ENCODE data around the gene TRAPPC3.

The TRAPPC3 gene

GRCh38 chr1:36151134-36151844 is 2.0 kb upstream of the TRAPPC3 start:
- DNase-seq, result no peak

GRCh38 chr1:36150296-36151133 is 1.2 kb upstream of the TRAPPC3 start:
- peak; percentile 91 for DNase-seq

DNA sequence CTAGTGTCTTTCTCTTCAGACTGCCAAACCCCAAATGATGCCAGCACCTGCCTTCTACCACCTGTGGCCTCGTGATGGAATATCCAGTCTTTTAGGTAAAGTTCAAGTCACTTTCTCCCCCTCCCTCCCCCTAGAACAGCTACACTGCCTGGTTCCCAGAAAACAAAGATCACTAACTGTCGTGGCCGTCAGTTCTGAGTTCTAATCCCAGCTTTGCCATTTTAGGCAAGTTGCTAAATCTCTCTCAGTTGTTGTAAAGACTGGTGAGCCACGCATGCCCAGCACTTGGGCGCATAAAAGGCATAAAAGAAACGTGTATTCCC is 648 bp upstream of the TRAPPC3 start:
- no peak for DNase-seq

DNA sequence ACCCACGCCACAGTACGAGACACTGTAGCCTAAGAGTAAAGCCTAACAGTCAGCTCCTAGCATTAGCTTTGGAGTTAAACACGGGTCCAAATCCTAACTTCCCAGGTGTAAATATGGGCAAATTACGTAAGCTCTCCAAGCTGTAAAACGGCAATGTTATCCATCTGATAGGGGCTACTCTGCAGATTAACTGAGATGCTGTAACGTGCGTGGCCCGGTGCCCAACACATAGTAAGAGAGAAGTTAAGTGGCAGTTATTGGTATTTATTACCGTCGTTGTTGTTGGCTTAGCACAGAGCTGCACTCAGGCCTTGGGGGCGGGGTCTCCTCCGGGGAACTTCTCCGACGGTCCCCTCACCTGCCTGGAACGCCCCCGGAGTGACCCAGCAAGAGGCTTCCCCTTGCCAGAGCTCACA is 457 bp downstream of the TRAPPC3 start:
- no peak for DNase-seq

GRCh38 chr1:36144413-36144812 is 4.9 kb downstream of the TRAPPC3 start:
- DNase-seq, result no peak

DNA sequence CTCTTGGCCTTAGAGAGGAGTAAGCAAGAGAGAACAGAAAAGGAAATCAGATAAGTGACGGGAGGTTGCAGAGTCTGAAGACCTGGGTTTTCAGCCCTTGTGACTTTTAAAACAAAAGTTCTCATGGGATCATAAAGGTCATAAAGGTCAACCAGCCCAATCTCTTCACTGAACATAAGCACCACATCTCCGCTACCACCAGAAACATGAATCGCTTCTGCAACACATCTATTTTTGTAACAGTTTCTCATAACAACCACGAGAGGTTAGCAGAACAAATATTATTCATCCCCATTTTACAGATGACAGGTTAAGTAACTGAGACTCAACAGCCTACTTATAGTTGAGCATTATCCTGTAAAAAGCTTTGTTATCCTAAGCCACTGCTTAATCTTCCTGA is 5.9 kb downstream of the TRAPPC3 start:
- no peak for DNase-seq

DNA sequence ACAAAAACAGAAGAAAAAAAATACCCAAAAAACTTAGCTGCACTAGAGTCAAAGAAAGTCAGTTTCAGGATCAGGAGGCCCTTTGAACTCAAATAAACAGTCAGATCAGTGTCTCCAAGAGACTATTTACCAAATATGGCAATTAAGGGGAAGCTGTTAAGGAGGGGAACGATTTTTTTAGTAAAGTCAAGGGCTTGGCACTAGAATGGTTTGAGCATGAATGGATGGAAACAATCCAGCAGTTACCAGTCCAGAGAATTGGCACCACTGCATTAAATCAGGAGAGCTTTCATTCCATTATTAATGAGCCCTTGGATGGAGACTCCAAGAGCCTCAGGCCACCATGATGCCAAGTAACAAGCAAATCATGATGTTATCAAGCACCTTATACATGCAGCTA is 7.2 kb downstream of the TRAPPC3 start:
- DNase-seq, result peak; percentile 99

DNA sequence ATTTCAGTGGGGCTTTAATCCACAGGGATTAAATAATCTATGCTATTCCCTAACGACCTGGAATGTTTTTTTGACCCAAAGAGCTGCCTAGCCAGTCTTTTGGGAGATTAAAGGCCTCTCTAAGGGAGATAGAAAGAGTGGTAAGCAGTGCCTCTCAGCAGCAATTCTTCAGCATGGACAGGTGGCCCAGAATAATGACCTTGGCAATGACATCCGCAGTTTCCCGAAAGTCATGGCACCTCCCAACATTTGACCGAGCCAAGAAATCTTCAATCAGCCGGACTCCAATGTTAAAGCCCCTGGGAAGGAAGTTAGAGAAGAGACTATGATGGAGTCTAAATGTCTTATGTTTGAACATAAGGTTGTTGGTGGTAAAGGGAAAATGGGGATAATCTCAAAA is 9.8 kb downstream of the TRAPPC3 start:
- peak; percentile 58 for DNase-seq

DNA sequence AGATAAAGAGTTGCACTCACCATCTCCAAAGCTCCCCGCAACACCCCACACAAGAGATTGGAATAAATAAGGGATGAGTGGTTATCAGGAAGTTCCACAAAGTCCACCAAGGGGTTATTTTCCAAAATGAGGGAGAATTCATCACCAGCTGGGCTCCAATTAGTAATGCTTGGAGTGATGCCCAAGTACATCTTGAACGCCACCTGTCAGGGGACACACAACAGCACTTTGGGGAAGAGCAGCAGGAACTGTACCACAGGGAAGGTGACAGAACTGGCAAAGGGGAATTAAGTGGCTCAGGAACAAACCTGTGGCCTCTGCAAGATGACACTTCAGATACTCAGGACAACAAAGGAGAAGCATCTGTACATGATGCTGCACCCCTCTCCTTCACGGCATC is 11.5 kb downstream of the TRAPPC3 start:
- DNase-seq, result peak; percentile 81

GRCh38 chr1:36137226-36137625 is 12.1 kb downstream of the TRAPPC3 start:
- no peak for DNase-seq

DNA sequence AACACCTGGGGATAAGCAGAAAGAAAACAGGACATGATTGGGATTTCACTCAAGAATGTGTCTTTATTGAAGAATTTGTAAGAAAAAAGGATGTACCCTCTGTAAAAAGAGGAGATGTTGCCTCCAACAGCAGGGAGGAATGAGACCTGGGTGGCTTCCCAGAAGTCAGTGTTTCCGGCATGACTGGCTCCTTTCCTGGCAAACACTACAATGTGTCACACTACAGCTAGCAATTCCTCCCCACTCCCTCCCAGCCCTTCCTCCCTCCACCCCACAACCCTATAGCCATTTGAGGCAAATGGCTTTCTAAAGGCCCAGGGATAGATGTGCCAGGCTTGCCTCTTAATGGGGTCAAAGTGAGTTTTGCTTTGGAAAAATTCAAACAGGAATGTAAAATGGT is 12.8 kb downstream of the TRAPPC3 start:
- peak; percentile 84 for DNase-seq

DNA sequence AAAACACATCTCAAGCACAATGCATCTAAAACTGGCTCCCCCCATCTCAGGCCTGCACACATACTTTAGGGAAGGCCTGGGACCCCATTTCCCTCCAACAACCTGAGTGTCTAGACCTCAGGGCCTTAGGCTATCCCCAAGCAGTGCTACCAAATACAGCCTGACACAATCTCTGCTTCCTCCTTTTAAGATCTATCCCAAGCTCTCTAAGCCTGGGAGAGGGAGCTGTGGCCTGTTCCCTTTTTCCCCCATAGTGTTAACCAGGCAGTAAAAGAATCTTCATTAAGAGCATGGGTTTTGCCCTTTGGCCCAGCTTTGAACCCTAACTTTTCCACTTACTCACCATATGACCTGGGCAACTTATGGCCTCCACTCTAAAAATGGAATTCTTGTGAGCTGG is 13.5 kb downstream of the TRAPPC3 start:
- DNase-seq, result no peak

GRCh38 chr1:36135330-36135667 is 14.0 kb downstream of the TRAPPC3 start:
- no peak for DNase-seq

- DNase-seq, result no peak
Measured at GRCh38 chr1:36134505-36135329, 14.6 kb downstream of the TRAPPC3 start.

- DNase-seq, result no peak
Measured at GRCh38 chr1:36134031-36134430, 15.3 kb downstream of the TRAPPC3 start.

DNA sequence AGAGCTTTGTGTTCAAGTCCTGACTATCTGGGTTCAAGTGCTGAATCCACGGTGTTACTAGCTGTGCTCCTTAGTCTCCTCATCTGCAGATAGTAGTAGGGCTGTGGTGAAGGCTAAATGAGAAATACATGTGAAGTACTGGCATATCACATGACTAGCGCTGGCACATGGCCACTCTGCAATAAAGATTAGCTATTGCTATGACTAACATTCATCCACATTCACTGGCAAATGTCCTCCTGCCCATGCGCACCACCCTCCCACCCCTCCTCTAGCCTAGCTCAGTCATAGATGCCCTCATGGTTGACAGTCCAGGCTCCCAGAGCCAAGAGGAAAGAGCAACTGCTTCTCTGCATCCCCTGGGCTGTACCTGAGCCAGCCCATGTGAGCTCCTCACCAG is 15.8 kb downstream of the TRAPPC3 start:
- peak; percentile 81 for DNase-seq

- no peak for DNase-seq
Measured at GRCh38 chr1:36132029-36132428, 17.3 kb downstream of the TRAPPC3 start.

- no peak for DNase-seq
Measured at GRCh38 chr1:36128905-36129206, 20.4 kb downstream of the TRAPPC3 start.

- DNase-seq, result no peak
Measured at GRCh38 chr1:36128126-36128904, 21.0 kb downstream of the TRAPPC3 start.

- no peak for DNase-seq
Measured at GRCh38 chr1:36126797-36127500, 22.3 kb downstream of the TRAPPC3 start.

GRCh38 chr1:36126005-36126716 is 23.1 kb downstream of the TRAPPC3 start:
- no peak for DNase-seq

All from NCI-H446 treated with DMSO at 0.1 percent for 48 hours (cell line).